ENCODE data around the gene ZNF776.

The ZNF776 gene

GRCh38 chr19:57773488-57773887, 26.9 kb downstream of the ZNF776 start:
- Histone ChIP-seq H3K4me2 (ENCODE audit: low read depth, low read length, poor library complexity, severe bottlenecking) (peak overlapping the region; percentile 82), H3K4me3 (ENCODE audit: low read length, poor library complexity, severe bottlenecking) (peak overlapping the region; percentile 5), H4K20me1 (ENCODE audit: insufficient read depth, low read length, poor library complexity, severe bottlenecking) (peaks cover 3% of the 10 kb centered on the region), H3K27me3 (ENCODE audit: insufficient read depth, low read length, poor library complexity, severe bottlenecking) (no peaks in the 10 kb centered on the region), H3K9ac (ENCODE audit: low read depth, low read length, poor library complexity, severe bottlenecking) (no peak overlapping the region), H3K9me3 (ENCODE audit: insufficient read depth, low read depth, low read length) (peaks cover 3% of the 10 kb centered on the region; the same call in 1 of the 2 replicates), H3K9me2 (replicated peaks; ENCODE audit: low read depth, low read length) (no peaks in the 10 kb centered on the region), H3K79me2 (ENCODE audit: insufficient read depth, low read length) (peaks cover 69% of the 10 kb centered on the region), H3K4me1 (ENCODE audit: insufficient read depth, low read length, poor library complexity, severe bottlenecking) (peaks cover 31% of the 10 kb centered on the region), H2AFZ (ENCODE audit: low read length) (no peak overlapping the region), H3K36me3 (ENCODE audit: insufficient read depth, low read length) (peaks cover 24% of the 10 kb centered on the region), H3F3A (ENCODE audit: low read depth) (no peaks in the 10 kb centered on the region)
- no peak for TF ChIP-seq EZH2phosphoT487 (IDR thresholded peaks at IDR 0.05; ENCODE audit: borderline replicate concordance)
- no peak for TF ChIP-seq CTCF (conservative IDR thresholded peaks at IDR 0.05; ENCODE audit: low read length)

GRCh38 chr19:57776764-57777296, 30.2 kb downstream of the ZNF776 start:
- Histone ChIP-seq H3K9me3 (ENCODE audit: insufficient read depth, low read depth, low read length) (peaks cover 26% of the 10 kb centered on the region; the same call in 1 of the 2 replicates), H3K27me3 (ENCODE audit: insufficient read depth, low read length, poor library complexity, severe bottlenecking) (no peaks in the 10 kb centered on the region), H3K4me2 (ENCODE audit: low read depth, low read length, poor library complexity, severe bottlenecking) (no peak overlapping the region), H3K79me2 (ENCODE audit: insufficient read depth, low read length) (peaks cover 61% of the 10 kb centered on the region), H3F3A (ENCODE audit: low read depth) (no peaks in the 10 kb centered on the region), H3K4me3 (ENCODE audit: low read length, poor library complexity, severe bottlenecking) (no peak overlapping the region), H3K36me3 (ENCODE audit: insufficient read depth, low read length) (peaks cover 53% of the 10 kb centered on the region), H3K9ac (ENCODE audit: low read depth, low read length, poor library complexity, severe bottlenecking) (no peak overlapping the region), H2AFZ (ENCODE audit: low read length) (no peak overlapping the region), H4K20me1 (ENCODE audit: insufficient read depth, low read length, poor library complexity, severe bottlenecking) (peaks cover 3% of the 10 kb centered on the region), H3K4me1 (ENCODE audit: insufficient read depth, low read length, poor library complexity, severe bottlenecking) (peaks cover 18% of the 10 kb centered on the region), H3K9me2 (replicated peaks; ENCODE audit: low read depth, low read length) (no peaks in the 10 kb centered on the region)
- no peak for TF ChIP-seq CTCF (conservative IDR thresholded peaks at IDR 0.05; ENCODE audit: low read length)
- no peak for TF ChIP-seq EZH2phosphoT487 (IDR thresholded peaks at IDR 0.05; ENCODE audit: borderline replicate concordance)

- H3K9ac ChIP-seq (ENCODE audit: low read depth, low read length, poor library complexity, severe bottlenecking) = no peak overlapping the region
- no peak overlapping the region for H3K4me3 ChIP-seq (ENCODE audit: low read length, poor library complexity, severe bottlenecking)
- H3F3A ChIP-seq (ENCODE audit: low read depth) = no peaks in the 10 kb centered on the region
- peaks cover 53% of the 10 kb centered on the region for H3K36me3 ChIP-seq (ENCODE audit: insufficient read depth, low read length)
- H2AFZ ChIP-seq (ENCODE audit: low read length) = no peak overlapping the region
- no peaks in the 10 kb centered on the region for H4K20me1 ChIP-seq (ENCODE audit: insufficient read depth, low read length, poor library complexity, severe bottlenecking)
- H3K9me2 ChIP-seq (replicated peaks; ENCODE audit: low read depth, low read length) = no peaks in the 10 kb centered on the region
- H3K79me2 ChIP-seq (ENCODE audit: insufficient read depth, low read length) = peaks cover 46% of the 10 kb centered on the region
- peaks cover 26% of the 10 kb centered on the region; the same call in 1 of the 2 replicates for H3K9me3 ChIP-seq (ENCODE audit: insufficient read depth, low read depth, low read length)
- TF ChIP-seq CTCF (conservative IDR thresholded peaks at IDR 0.05; ENCODE audit: low read length) = no peak
- TF ChIP-seq EZH2phosphoT487 (IDR thresholded peaks at IDR 0.05; ENCODE audit: borderline replicate concordance) = no peak
- peaks cover 5% of the 10 kb centered on the region for H3K4me1 ChIP-seq (ENCODE audit: insufficient read depth, low read length, poor library complexity, severe bottlenecking)
- no peak overlapping the region for H3K4me2 ChIP-seq (ENCODE audit: low read depth, low read length, poor library complexity, severe bottlenecking)
- H3K27me3 ChIP-seq (ENCODE audit: insufficient read depth, low read length, poor library complexity, severe bottlenecking) = no peaks in the 10 kb centered on the region
These were observed 31.7 kb downstream of the ZNF776 start for GRCh38 chr19:57778336-57778735.
